Gastroesophageal sphincter (tissue), 3 donors: ENCODE measurements around the gene RING1.

Experiments
- CTCF ChIP-seq, 4 experiments: fragments of 200-600 bp in 2 of 4; fragments of 450-650 bp in 2 of 4; sonication (generic) in 1 of 4; IDR thresholded peaks; one replicate each; pipeline ENCODE4 v1.5.1; 2017 to 2019; ENCODE audit warnings: antibody characterized with exemption in 4 of 4, mild to moderate bottlenecking in 2 of 4, moderate library complexity in 2 of 4
- POLR2A ChIP-seq, 2 donors: fragments of 450-650 bp; IDR thresholded peaks; one replicate each; pipeline ENCODE4 v1.6.1; 2017; ENCODE audit warnings: antibody characterized with exemption in 2 of 2, mild to moderate bottlenecking in 2 of 2, moderate library complexity in 1 of 2

GRCh38 chr6:33164176-33164575 is 44.1 kb upstream of the RING1 start:
- no peak for TF ChIP-seq CTCF (IDR thresholded peaks at IDR 0.05)
- no peak for TF ChIP-seq POLR2A (IDR thresholded peaks at IDR 0.05)
